Endothelial cell of umbilical vein (primary cell): Measurements from ENCODE around the gene LSM7. TPM values are rescaled to one million over a fixed set of nuclear protein-coding genes. Genes with fewer than 3 reads are reported as not detected.
A peak's percentile ranks its signal among the peaks of the same experiment; 100 is the strongest.

Experiments
- BruUV-seq: library from RNA; stranded (reverse); fragments of 400-500 nt; replicated peaks from 2 replicates; lab custom pipeline; 2021; lab: Mats Ljungman, UMichigan
- CTCF ChIA-PET: fragments of 300-600, 350-600 bp; sonication (Branson Sonifier 250); formaldehyde crosslinking; loops from one replicate; lab custom pipeline; 2021; ENCODE audit warnings: antibody characterized with exemption, inconsistent platforms; lab: Charles Lee
- POLR2A ChIA-PET: fragments of 300-600, 350-600 bp; sonication (Branson Sonifier 250); formaldehyde crosslinking; loops from one replicate; lab custom pipeline; 2021; ENCODE audit warnings: antibody characterized with exemption, inconsistent platforms; lab: Charles Lee
- DNase-seq: peaks from one replicate; pipeline ENCODE4 v3.0.0-alpha.2; 2011; ENCODE audit warnings: low read depth, low spot score
- FAIRE-seq: peaks from 2 replicates; lab custom pipeline; 2011; peaks lifted over from hg19 to GRCh38; lab: Jason Lieb, UNC
- H2AFZ ChIP-seq: 2 replicates; pipeline ENCODE4 v1.6.0; 2012; ENCODE audit warnings: low read depth, low read length, control low read depth, inconsistent platforms
- H3K27ac ChIP-seq: 2 replicates; pipeline ENCODE4 v1.5.1; 2011; ENCODE audit warnings: low read depth, mild to moderate bottlenecking, control low read depth, low read length, moderate library complexity; ENCODE audit not compliant: insufficient read depth
- H3K27me3 ChIP-seq, 2 experiments: 2 replicates each; pipeline versions ENCODE4 v1.6.0 to v1.6.1; 2011; ENCODE audit warnings: low read length in 2 of 2, mixed read lengths in 1 of 2; ENCODE audit not compliant: control insufficient read depth in 2 of 2, insufficient read depth in 2 of 2
- H3K36me3 ChIP-seq, 2 experiments: 2 replicates in 1 of 2; 3 replicates in 1 of 2; pipeline ENCODE4 v1.5.1; 2011; ENCODE audit warnings: low read length in 2 of 2, mild to moderate bottlenecking in 1 of 2, moderate library complexity in 1 of 2; ENCODE audit not compliant: control insufficient read depth in 2 of 2, insufficient read depth in 2 of 2; ENCODE audit errors: extremely low read depth in 1 of 2
- H3K4me1 ChIP-seq: 3 replicates; pipeline ENCODE4 v1.5.1; 2011; ENCODE audit warnings: mild to moderate bottlenecking, low read length; ENCODE audit not compliant: control insufficient read depth, insufficient read depth; ENCODE audit errors: extremely low read depth
- H3K4me2 ChIP-seq: 2 replicates; pipeline ENCODE4 v1.6.1; 2011; ENCODE audit warnings: low read length, control low read depth, mixed read lengths; ENCODE audit not compliant: insufficient read depth
- H3K4me3 ChIP-seq, 3 experiments: fragments of 200-600 bp in 1 of 3; sonication (generic), shearing (Covaris generic) in 1 of 3; replicated peaks in 1 of 3; 2 replicates each; pipeline ENCODE4 v1.5.1; 2011 to 2016; ENCODE audit warnings: control low read depth in 3 of 3, low read length in 3 of 3, mild to moderate bottlenecking in 2 of 3, inconsistent platforms in 1 of 3, low read depth in 1 of 3, moderate library complexity in 1 of 3; ENCODE audit not compliant: insufficient read depth in 1 of 3
- H3K79me2 ChIP-seq: 2 replicates; pipeline ENCODE4 v1.6.0; 2012; ENCODE audit warnings: low read length, inconsistent platforms; ENCODE audit not compliant: control insufficient read depth, insufficient read depth
- H3K9ac ChIP-seq: replicated peaks from 2 replicates; pipeline ENCODE3; 2011; ENCODE audit warnings: low read length, control low read depth; ENCODE audit not compliant: insufficient read depth; ENCODE audit errors: extremely low read depth
- H3K9me1 ChIP-seq: replicated peaks from 3 replicates; pipeline ENCODE4 v1.6.0; 2011; ENCODE audit warnings: mild to moderate bottlenecking, low read length; ENCODE audit not compliant: control insufficient read depth, insufficient read depth; ENCODE audit errors: extremely low read depth
- H3K9me3 ChIP-seq: replicated peaks from 2 replicates; pipeline ENCODE4 v1.5.1; 2012; ENCODE audit warnings: low read length, inconsistent platforms; ENCODE audit not compliant: control insufficient read depth, insufficient read depth
- H4K20me1 ChIP-seq: replicated peaks from 2 replicates; pipeline ENCODE3; 2011; ENCODE audit warnings: mild to moderate bottlenecking, low read length; ENCODE audit not compliant: control insufficient read depth, insufficient read depth; ENCODE audit errors: extremely low read depth
- EZH2 ChIP-seq: IDR thresholded peaks from 2 replicates; pipeline ENCODE4 v1.6.1; 2012; ENCODE audit warnings: borderline replicate concordance, low read depth, mild to moderate bottlenecking, moderate library complexity, low read length, inconsistent platforms; ENCODE audit not compliant: severe bottlenecking
- FOS ChIP-seq: IDR thresholded peaks from 2 replicates; pipeline ENCODE4 v1.6.1; 2011; ENCODE audit warnings: mild to moderate bottlenecking, low read length, moderate library complexity, borderline replicate concordance; ENCODE audit not compliant: insufficient read depth
- GATA2 ChIP-seq: IDR thresholded peaks from 2 replicates; pipeline ENCODE4 v1.7.0; 2011; ENCODE audit warnings: low read depth, mild to moderate bottlenecking, moderate library complexity, mixed read lengths, low read length; ENCODE audit not compliant: insufficient read length, insufficient read depth
- JUN ChIP-seq: IDR thresholded peaks from 2 replicates; pipeline ENCODE4 v1.6.1; 2011; ENCODE audit warnings: borderline replicate concordance, low read depth; ENCODE audit not compliant: insufficient read length, insufficient read depth
- MYC ChIP-seq: IDR thresholded peaks from one replicate; pipeline ENCODE4 v1.6.1; 2011; ENCODE audit warnings: mild to moderate bottlenecking, low read depth, low read length
- POLR2A ChIP-seq: IDR thresholded peaks from 2 replicates; pipeline ENCODE4 v1.6.1; 2012; ENCODE audit warnings: low read depth, mild to moderate bottlenecking, control low read depth, low read length
- POLR2AphosphoS5 ChIP-seq: IDR thresholded peaks from 2 replicates; pipeline ENCODE4 v1.6.1; 2012; ENCODE audit warnings: low read depth, mild to moderate bottlenecking, control low read depth, low read length, moderate library complexity; ENCODE audit not compliant: insufficient read depth
- dilution Hi-C: fragments of 300-500 bp; cut with MboI; formaldehyde crosslinking; loops from one replicate; pipeline ENCODE4 v1.15.0; 2019; ENCODE audit warnings: low sequenced_read_pairs; ENCODE audit not compliant: extremely low pct_ligation_motif_present
- intact Hi-C: fragments of 100-400 bp; cut with micrococcal nuclease; formaldehyde crosslinking; loops from one replicate; pipeline ENCODE4 v1.10.0; 2022
- polyA plus RNA-seq, 4 experiments: library from polyadenylated mRNA; depleted of rRNA in 3 of 4; stranded (reverse) in 3 of 4; unstranded in 1 of 4; fragments of >200 nt; gene quantifications; 2 replicates each; pipeline versions ENCODE4 v1.2.1 to v1.2.3, GENCODE V29; 2011 to 2012; ENCODE audit warnings: missing spikeins in 1 of 4
- total RNA-seq: library from RNA; stranded (reverse); gene quantifications from 2 replicates; pipeline ENCODE4 v1.2.3, GENCODE V29; 2021
- TF ChIP-seq, protein P1 (sequence below), 2 donors: IDR thresholded peaks; 1 replicate in 1 of 2; 2 replicates in 1 of 2; pipeline ENCODE4 v1.5.1; 2011; ENCODE audit warnings: low read length in 2 of 2, mild to moderate bottlenecking in 2 of 2, moderate library complexity in 2 of 2, control low read depth in 1 of 2, inconsistent platforms in 1 of 2, low read depth in 1 of 2; ENCODE audit not compliant: insufficient read depth in 1 of 2; ENCODE audit errors: extremely low read depth in 1 of 2
- TF ChIP-seq, protein P2 (sequence below): IDR thresholded peaks from 2 replicates; pipeline ENCODE4 v1.6.1; 2011; ENCODE audit not compliant: insufficient read depth, insufficient read length

Gene LSM7
- total and polyA plus RNA-seq, 2 donors (not counting 3 experiments of a cell fraction or from before 2014, with no cell fraction given): 124 to 673 TPM

DNA sequence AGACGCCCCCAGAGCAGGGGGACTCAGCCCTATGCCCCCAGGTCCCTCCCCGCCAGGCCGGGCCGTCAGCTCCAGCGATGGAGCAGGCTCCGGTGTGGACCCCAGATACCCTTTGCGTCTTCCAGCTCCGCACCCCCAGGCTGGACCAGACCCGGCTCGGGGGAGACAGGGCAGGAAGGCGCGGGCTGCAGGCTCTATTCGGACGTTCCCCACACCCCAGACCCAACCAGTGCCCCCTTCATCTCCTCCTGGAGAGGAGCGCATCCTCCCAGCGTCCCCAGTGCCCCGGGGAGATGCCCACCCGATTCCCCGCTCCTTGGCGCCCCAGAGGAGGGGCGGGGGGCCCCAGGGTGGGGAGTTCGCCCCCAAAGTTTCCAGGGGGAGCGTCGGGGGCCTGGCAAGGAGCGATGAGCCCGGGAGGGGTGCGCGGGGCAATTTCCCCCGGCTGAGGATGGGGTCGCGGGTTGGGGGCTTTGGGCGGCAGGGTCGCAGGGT lies 20.8 kb downstream of the LSM7 start:
- no peaks in the 10 kb centered on the region for H3K4me1 ChIP-seq
- CTCF ChIA-PET: no interaction called here
- TF ChIP-seq FOS: no peak
- peak; percentile 74 for TF ChIP-seq EZH2
- no TSS peak for BruUV-seq
- no peaks in the 10 kb centered on the region for H4K20me1 ChIP-seq
- FAIRE-seq: no peak
- DNase-seq: no peak
- H3K79me2 ChIP-seq: no peaks in the 10 kb centered on the region
- no peak overlapping the region for H3K4me3 ChIP-seq
- H3K36me3 ChIP-seq: no peaks in the 10 kb centered on the region
- H3K27me3 ChIP-seq: peaks cover 10 to 22% of the 10 kb centered on the region in 2 experiments
- intact Hi-C loops: no loop called here
- no peak overlapping the region for H3K27ac ChIP-seq
- H3K9me3 ChIP-seq: no peaks in the 10 kb centered on the region
- H3K9me1 ChIP-seq: no peaks in the 10 kb centered on the region
- H3K4me2 ChIP-seq: no peak overlapping the region
- POLR2A ChIA-PET: no interaction called here
- H3K9ac ChIP-seq: no peak overlapping the region
- H2AFZ ChIP-seq: no peak overlapping the region
- dilution Hi-C loops: no loop called here

DNA sequence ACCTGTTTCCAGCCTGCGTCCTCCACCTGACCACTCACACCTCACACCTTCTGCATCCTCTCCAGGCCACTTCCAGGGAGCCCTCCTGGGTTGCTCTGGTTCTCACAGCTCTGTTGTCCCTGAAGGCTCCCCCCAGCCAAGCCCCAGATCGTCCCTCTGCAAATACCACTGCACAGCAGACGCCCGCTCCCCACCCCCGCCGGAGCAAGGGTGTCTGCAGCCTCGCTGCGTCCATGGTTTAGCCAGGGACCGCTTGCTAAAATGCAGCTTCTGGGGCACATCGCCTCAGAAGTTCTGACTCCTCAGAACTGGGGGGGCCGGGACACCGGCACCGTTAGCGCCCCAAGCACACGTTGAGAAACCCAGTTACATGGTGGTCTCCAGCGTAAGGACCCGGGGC lies 21.4 kb downstream of the LSM7 start:
- no peaks in the 10 kb centered on the region for H3K9me1 ChIP-seq
- FAIRE-seq (no peak), DNase-seq (no peak)
- no peaks in the 10 kb centered on the region for H3K9me3 ChIP-seq
- BruUV-seq: no TSS peak
- peaks cover 8 to 27% of the 10 kb centered on the region in 2 experiments for H3K27me3 ChIP-seq
- no peaks in the 10 kb centered on the region for H3K36me3 ChIP-seq
- TF ChIP-seq, protein P1, sequence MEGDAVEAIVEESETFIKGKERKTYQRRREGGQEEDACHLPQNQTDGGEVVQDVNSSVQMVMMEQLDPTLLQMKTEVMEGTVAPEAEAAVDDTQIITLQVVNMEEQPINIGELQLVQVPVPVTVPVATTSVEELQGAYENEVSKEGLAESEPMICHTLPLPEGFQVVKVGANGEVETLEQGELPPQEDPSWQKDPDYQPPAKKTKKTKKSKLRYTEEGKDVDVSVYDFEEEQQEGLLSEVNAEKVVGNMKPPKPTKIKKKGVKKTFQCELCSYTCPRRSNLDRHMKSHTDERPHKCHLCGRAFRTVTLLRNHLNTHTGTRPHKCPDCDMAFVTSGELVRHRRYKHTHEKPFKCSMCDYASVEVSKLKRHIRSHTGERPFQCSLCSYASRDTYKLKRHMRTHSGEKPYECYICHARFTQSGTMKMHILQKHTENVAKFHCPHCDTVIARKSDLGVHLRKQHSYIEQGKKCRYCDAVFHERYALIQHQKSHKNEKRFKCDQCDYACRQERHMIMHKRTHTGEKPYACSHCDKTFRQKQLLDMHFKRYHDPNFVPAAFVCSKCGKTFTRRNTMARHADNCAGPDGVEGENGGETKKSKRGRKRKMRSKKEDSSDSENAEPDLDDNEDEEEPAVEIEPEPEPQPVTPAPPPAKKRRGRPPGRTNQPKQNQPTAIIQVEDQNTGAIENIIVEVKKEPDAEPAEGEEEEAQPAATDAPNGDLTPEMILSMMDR (IDR thresholded peaks at IDR 0.05; ENCODE audit: extremely low read depth in 1 of 2, insufficient read depth in 1 of 2, low read depth in 1 of 2, low read length in 2 of 2): no peak
- TF ChIP-seq POLR2A (no peak), POLR2AphosphoS5 (no peak), GATA2 (no peak), FOS (no peak), MYC (no peak), EZH2 (no peak), JUN (no peak)
- TF ChIP-seq, protein P2, sequence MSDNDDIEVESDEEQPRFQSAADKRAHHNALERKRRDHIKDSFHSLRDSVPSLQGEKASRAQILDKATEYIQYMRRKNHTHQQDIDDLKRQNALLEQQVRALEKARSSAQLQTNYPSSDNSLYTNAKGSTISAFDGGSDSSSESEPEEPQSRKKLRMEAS: no peak
- H4K20me1 ChIP-seq: no peaks in the 10 kb centered on the region
- H3K79me2 ChIP-seq: no peaks in the 10 kb centered on the region
- dilution Hi-C loops: no loop called here
- H3K4me2 ChIP-seq: no peak overlapping the region
- intact Hi-C loops: no loop called here
- CTCF ChIA-PET: no interaction called here
- no peak overlapping the region for H3K4me3 ChIP-seq
- H2AFZ ChIP-seq: no peak overlapping the region
- POLR2A ChIA-PET: no interaction called here
- H3K4me1 ChIP-seq: no peaks in the 10 kb centered on the region
- H3K9ac ChIP-seq: no peak overlapping the region
- H3K27ac ChIP-seq: no peak overlapping the region
